Testis (tissue), 3 donors: ENCODE data around the gene STRIT1. TPM values are rescaled to one million over a fixed set of nuclear protein-coding genes. Genes with fewer than 3 reads are reported as not detected.

Experiments
- DNase-seq: peaks from one replicate; pipeline ENCODE4 v3.0.0-alpha.2; 2019
- H3K27ac ChIP-seq, 2 donors: fragments of 200-600 bp; sonication (generic); one replicate each; pipeline ENCODE4 v1.5.1; 2019
- H3K27me3 ChIP-seq: fragments of 200-600 bp; sonication (generic); one replicate; pipeline ENCODE4 v1.5.1; 2019
- H3K36me3 ChIP-seq: fragments of 200-600 bp; sonication (generic); one replicate; pipeline ENCODE4 v1.5.1; 2017; ENCODE audit warnings: low read depth; ENCODE audit errors: missing control alignments
- H3K4me1 ChIP-seq: fragments of 200-600 bp; sonication (generic); one replicate; pipeline ENCODE4 v1.5.1; 2019
- H3K4me3 ChIP-seq, 2 donors: fragments of 200-600 bp; sonication (generic); one replicate each; pipeline ENCODE4 v1.5.1; 2017 to 2019
- H3K9me3 ChIP-seq: fragments of 200-600 bp; sonication (generic); one replicate; pipeline ENCODE4 v1.5.1; 2017
- POLR2A ChIP-seq: fragments of 450-650 bp; IDR thresholded peaks from one replicate; pipeline ENCODE4 v1.6.1; 2017; ENCODE audit warnings: antibody characterized with exemption, mild to moderate bottlenecking, moderate library complexity
- WGBS, 2 donors: methylation state at CpG; one replicate each; pipeline ENCODE4 v1.1.5; 2018; 5-methylcytosine and 5-hydroxymethylcytosine counted together
- intact Hi-C: fragments of 100-400 bp; cut with DNase I; formaldehyde crosslinking; loops from one replicate; pipeline ENCODE4 v1.15.1; 2023; ENCODE audit warnings: low total_unique reads
- polyA plus RNA-seq: library from polyadenylated mRNA; stranded (reverse); fragments of 350-450 nt; fragmentation: Illumina TruSeq; extraction: RNeasy Lipid Tissue Mini Kit (QIAGEN cat#74804); gene quantifications from one replicate; pipeline ENCODE4 v1.2.3, GENCODE V29; 2014; ENCODE audit warnings: low read depth, low replicate concordance; ENCODE audit not compliant: insufficient read depth
- total RNA-seq, 2 donors: library from RNA; depleted of rRNA; stranded (reverse); fragments of >200 nt; gene quantifications; one replicate each; pipeline ENCODE4 v1.2.3, GENCODE V29; 2016
- TF ChIP-seq, protein P1 (sequence below), 3 experiments: fragments of 450-650 bp in 2 of 3; fragments of 200-600 bp in 1 of 3; sonication (generic) in 1 of 3; IDR thresholded peaks; one replicate each; pipeline ENCODE4 v1.5.1; 2016 to 2019; ENCODE audit warnings: antibody characterized with exemption in 3 of 3, mild to moderate bottlenecking in 2 of 3, moderate library complexity in 1 of 3

The STRIT1 gene
- total and polyA plus RNA-seq, 3 donors from 2014 or later, result 2.5 TPM; not detected in 2

DNA sequence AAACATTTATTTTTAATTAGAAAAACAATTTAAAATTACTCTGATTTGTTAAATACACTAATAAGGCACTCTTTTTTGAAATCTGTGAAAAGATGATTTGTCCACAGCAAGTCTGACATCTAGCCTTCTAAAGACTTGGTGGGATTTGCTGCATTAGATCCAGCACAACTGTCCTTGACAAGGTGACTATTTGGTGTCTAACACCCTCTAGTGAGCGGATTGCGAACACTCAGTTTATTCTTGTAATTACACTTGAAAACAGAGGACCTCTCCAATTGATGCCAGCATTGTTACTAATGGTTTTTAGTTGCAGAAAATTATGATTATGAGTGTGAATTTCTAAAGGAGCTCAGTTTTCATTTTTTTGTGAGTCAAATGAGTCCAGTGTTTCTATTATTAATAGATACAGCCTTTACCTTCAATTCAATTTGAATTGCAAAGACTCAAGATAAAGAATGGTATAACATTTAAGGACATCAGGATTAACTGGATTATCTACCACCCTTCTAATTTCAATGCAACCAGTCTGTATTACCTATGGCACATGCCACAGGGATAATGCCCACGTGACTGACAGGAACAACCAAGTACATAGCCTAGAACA is 29.7 kb upstream of the STRIT1 start:
- Histone ChIP-seq H3K36me3 (no peaks in the 10 kb centered on the region), H3K27ac (no peak overlapping the region), H3K4me1 (peaks cover 3% of the 10 kb centered on the region), H3K27me3 (no peaks in the 10 kb centered on the region), H3K9me3 (no peaks in the 10 kb centered on the region), H3K4me3 (no peak overlapping the region)
- TF ChIP-seq POLR2A, result no peak
- TF ChIP-seq, protein P1, sequence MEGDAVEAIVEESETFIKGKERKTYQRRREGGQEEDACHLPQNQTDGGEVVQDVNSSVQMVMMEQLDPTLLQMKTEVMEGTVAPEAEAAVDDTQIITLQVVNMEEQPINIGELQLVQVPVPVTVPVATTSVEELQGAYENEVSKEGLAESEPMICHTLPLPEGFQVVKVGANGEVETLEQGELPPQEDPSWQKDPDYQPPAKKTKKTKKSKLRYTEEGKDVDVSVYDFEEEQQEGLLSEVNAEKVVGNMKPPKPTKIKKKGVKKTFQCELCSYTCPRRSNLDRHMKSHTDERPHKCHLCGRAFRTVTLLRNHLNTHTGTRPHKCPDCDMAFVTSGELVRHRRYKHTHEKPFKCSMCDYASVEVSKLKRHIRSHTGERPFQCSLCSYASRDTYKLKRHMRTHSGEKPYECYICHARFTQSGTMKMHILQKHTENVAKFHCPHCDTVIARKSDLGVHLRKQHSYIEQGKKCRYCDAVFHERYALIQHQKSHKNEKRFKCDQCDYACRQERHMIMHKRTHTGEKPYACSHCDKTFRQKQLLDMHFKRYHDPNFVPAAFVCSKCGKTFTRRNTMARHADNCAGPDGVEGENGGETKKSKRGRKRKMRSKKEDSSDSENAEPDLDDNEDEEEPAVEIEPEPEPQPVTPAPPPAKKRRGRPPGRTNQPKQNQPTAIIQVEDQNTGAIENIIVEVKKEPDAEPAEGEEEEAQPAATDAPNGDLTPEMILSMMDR (IDR thresholded peaks at IDR 0.05), result peak; percentile 48 to 65 (median 48)
- peak; percentile 78 for DNase-seq
- intact Hi-C loops, result no loop called here
- 25 to 38% methylated on average over 3 of the region's 3 CpGs for WGBS, 2 donors

DNA sequence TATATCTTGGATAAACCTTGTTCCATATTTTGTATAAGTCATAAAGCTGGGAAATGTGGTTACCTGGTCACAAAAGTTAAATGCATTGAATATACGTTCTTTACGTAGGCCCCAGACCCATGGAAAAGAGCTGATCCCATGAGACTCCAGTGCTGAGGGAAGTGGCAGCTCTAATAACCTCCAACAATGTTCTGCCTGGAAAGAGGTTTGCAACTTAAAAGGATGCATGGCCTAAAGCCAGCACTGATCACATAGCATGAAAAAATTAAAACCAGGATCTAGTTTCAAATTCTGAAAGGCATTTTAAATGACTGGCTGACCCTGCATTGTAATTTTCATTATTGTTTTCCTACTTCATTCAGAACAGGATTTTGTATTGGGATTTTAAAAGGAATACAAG is 27.9 kb upstream of the STRIT1 start:
- no peaks in the 10 kb centered on the region for H3K9me3 ChIP-seq
- peaks cover 3% of the 10 kb centered on the region for H3K4me1 ChIP-seq
- no peak overlapping the region for H3K27ac ChIP-seq
- WGBS, 2 donors, result 78 to 82% methylated on average over 2 of the region's 2 CpGs
- H3K4me3 ChIP-seq, result no peak overlapping the region
- H3K36me3 ChIP-seq, result no peaks in the 10 kb centered on the region
- intact Hi-C loops, result no loop called here
- TF ChIP-seq, protein P1 (IDR thresholded peaks at IDR 0.05), result no peak
- no peak for TF ChIP-seq POLR2A
- no peak for DNase-seq
- H3K27me3 ChIP-seq, result no peaks in the 10 kb centered on the region

DNA sequence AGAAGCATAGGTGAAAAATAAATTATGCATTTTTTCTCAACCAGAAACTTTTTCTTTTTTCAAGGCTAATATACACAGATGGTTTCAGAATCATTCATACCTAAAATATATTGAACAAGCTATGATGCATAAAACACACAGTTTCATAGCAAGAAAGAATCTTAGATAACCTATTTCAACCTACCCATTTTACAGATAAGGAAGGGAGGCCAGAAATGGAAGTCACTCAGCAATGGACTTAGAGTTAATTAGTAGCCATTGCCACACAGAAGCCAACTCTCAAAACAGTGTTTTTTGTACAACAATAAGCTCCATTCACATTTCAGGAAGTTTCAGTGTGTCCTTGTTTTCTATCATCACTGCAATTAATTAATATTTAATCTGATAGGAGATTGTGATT is 27.5 kb upstream of the STRIT1 start:
- Histone ChIP-seq H3K4me3 (no peak overlapping the region), H3K36me3 (no peaks in the 10 kb centered on the region), H3K9me3 (no peaks in the 10 kb centered on the region), H3K27me3 (no peaks in the 10 kb centered on the region), H3K4me1 (peaks cover 3% of the 10 kb centered on the region), H3K27ac (no peak overlapping the region)
- intact Hi-C loops, result no loop called here
- no peak for DNase-seq
- TF ChIP-seq, protein P1 (IDR thresholded peaks at IDR 0.05), result no peak
- no peak for TF ChIP-seq POLR2A

DNA sequence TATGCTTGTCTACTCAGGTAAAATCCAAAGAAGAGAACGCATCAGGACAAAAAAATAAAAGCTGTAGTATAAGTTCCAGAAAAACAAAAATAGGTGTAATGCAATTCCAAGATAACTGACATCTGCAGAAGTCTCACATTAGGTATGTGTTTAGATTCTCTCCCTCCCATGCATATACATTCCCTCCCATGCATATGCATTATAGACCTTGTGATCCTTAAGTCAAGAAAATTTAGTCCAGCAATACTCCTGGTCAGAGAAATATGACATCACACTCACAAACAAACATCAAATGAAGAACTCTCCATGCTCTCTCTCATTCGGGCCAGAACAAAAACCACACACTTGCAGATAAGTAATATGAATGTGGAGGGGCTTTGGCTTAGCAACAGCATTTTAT is 25.3 kb upstream of the STRIT1 start:
- intact Hi-C loops, result no loop called here

More for the DNA sequence above, 25.3 kb upstream of the STRIT1 start:
- Histone ChIP-seq H3K9me3 (no peaks in the 10 kb centered on the region), H3K36me3 (no peaks in the 10 kb centered on the region), H3K27ac (no peak overlapping the region), H3K4me1 (peaks cover 3% of the 10 kb centered on the region), H3K27me3 (no peaks in the 10 kb centered on the region), H3K4me3 (no peak overlapping the region)
- 72 to 74% methylated on average over 2 of the region's 2 CpGs for WGBS, 2 donors
- TF ChIP-seq, protein P1 (IDR thresholded peaks at IDR 0.05), result no peak
- no peak for TF ChIP-seq POLR2A
- no peak for DNase-seq
